22Rv1 (cell line): ENCODE results near the gene NELL1.

Source experiments
- H3K27ac ChIP-seq: fragments of 450-650 bp; 2 replicates; pipeline ENCODE4 v1.5.1; 2017
- ZFX ChIP-seq: fragments of 450-650 bp; IDR thresholded peaks from 2 replicates; pipeline ENCODE4 v1.6.1; 2017; ENCODE audit warnings: antibody characterized with exemption, borderline replicate concordance
- TF ChIP-seq, protein P1 (sequence below): fragments of 450-650 bp; IDR thresholded peaks from 2 replicates; pipeline ENCODE4 v1.5.1; 2017; ENCODE audit warnings: mild to moderate bottlenecking

Gene NELL1

DNA sequence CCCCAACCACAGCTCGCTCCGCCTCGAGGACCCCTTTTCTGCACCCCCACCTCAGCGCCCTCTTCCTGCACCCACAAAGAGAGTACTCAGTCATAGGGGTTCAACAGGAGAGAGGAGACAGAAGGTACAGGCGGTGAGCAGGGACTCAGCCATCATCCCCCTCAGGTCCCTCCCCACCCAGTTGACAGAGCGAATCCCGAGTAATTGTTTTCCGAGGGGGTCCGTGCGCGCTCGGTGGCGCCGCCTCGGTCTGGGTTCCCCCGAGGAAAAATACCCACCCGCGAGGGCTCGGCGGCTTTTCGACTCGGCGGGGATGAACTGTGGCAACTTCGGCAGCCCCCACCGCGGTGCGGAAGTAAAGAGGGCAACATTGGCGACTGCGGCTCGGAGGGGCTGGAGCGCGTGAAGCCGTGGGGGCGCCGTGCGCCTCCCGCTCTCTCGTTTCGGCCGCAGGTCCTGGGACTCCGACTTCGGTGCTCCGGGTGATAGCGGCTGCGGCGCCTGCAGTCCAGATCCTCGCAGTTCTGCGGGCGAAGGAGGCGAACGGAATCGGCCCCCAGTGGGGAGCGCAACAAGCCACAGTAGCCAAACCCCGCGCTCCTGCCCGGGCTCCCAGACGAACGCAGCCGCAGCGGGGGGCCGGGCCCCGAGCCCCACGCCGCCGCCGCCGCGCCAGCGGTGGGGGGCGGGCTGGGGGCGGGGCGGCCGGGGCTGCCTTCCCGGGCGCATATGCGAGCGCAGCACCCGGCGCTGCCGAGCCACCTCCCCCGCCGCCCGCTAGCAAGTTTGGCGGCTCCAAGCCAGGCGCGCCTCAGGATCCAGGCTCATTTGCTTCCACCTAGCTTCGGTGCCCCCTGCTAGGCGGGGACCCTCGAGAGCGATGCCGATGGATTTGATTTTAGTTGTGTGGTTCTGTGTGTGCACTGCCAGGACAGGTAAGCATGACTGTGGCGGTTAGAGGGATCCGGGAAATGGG is at the start of gene NELL1:
Gene NELL1, plus strand, starts transcription at position 743 of the 976 bp plus-strand sequence.
- H3K27ac ChIP-seq = no peak within 1 kb of the TSS
- no peak for TF ChIP-seq ZFX
- TF ChIP-seq, protein P1, sequence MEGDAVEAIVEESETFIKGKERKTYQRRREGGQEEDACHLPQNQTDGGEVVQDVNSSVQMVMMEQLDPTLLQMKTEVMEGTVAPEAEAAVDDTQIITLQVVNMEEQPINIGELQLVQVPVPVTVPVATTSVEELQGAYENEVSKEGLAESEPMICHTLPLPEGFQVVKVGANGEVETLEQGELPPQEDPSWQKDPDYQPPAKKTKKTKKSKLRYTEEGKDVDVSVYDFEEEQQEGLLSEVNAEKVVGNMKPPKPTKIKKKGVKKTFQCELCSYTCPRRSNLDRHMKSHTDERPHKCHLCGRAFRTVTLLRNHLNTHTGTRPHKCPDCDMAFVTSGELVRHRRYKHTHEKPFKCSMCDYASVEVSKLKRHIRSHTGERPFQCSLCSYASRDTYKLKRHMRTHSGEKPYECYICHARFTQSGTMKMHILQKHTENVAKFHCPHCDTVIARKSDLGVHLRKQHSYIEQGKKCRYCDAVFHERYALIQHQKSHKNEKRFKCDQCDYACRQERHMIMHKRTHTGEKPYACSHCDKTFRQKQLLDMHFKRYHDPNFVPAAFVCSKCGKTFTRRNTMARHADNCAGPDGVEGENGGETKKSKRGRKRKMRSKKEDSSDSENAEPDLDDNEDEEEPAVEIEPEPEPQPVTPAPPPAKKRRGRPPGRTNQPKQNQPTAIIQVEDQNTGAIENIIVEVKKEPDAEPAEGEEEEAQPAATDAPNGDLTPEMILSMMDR = no peak

DNA sequence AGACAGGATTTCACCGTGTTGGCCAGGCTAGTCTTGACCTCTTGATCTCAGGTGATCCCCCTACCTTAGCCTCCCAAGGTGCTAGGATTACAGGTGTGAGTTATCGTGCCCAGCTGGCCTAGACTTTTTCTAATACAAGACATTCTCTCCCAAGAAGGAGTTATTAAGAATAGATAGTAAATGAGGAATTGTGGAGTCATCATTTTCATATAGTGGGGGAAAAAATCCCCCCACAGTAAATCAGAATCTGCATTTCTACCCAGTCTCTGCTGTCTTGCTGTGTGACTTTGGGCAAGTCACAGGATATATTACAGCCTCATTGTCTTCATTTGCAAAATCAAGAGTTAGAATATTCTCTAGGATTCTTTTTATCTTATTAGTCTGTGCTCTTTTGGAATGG is 48.4 kb upstream of the NELL1 start:
- no peak overlapping the region for H3K27ac ChIP-seq
- no peak for TF ChIP-seq ZFX

DNA sequence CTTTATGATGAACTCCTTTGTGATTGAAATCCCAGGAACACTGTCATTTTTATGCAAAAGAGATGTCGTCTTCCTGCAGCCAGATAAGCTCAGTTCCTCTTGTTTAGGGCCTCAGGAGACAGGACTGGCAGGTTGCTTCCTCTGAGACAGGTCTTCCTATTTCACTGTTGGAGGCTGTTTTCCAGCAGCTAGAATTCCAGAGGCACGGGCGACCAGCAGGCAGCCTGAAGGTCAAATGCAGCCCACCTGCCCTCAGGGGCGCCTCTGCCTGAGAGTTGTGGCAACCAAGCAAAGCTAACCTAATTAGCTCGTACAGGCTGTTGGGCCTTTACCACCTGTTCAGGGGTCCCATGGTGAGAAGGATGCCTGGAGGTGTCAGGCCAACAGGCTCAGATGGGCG is 47.7 kb upstream of the NELL1 start:
- TF ChIP-seq, protein P1 = no peak
- TF ChIP-seq ZFX = no peak
- no peak overlapping the region for H3K27ac ChIP-seq

DNA sequence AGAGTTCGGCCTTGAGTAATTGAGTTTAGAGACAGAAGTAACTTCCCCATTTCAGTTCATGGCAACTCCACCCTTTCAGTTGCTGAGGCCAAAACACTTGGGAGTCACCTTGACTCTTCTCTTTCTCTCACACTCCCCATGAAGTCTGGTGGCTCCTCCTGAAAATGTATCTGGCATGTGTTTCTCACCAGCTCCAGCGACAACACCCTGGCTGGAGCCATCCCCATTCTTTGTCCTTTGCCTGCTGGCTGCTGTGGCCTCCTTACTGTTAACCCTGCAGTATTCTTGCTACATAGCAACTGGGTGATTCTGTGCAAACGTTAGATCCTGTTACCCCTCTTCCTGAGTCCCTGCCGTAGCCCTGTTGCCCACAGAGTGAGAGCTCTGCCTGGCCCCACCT is 46.1 kb upstream of the NELL1 start:
- no peak overlapping the region for H3K27ac ChIP-seq
- TF ChIP-seq, protein P1 = no peak
- TF ChIP-seq ZFX = no peak

DNA sequence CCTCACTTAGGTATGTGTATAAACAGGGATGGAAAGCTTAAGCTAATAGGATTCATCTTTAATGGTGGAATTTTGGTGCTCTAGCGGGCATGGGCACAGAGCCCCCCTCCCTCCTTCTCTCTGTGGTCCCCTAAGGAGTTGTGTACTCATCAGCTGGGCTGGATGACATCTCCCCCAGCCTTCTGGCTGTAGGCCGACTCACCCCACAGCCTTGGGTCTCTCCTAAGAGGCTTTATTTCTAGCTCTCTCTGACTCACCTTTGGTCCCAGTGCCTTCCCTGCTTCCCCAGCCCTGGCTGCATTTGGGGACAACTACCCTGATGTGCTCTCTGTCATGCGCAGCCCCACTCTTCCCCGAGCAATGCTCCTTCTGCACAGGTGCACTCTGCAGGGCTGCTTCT is 43.1 kb upstream of the NELL1 start:
- TF ChIP-seq, protein P1 = no peak
- TF ChIP-seq ZFX = no peak

GRCh38 chr11:20627026-20627425 is 42.4 kb upstream of the NELL1 start:
- no peak for TF ChIP-seq ZFX
- TF ChIP-seq, protein P1 = no peak

More for the DNA sequence above, 43.1 kb upstream of the NELL1 start:
- no peak overlapping the region for H3K27ac ChIP-seq

GRCh38 chr11:20627701-20628100 is 41.7 kb upstream of the NELL1 start:
- TF ChIP-seq ZFX = no peak
- TF ChIP-seq, protein P1 = no peak
- no peak overlapping the region for H3K27ac ChIP-seq

More at GRCh38 chr11:20627026-20627425, 42.4 kb upstream of the NELL1 start:
- H3K27ac ChIP-seq = no peak overlapping the region
